ENCODE results near the gene THOC1. TPM values are rescaled to one million over a fixed set of nuclear protein-coding genes. Genes with fewer than 3 reads are reported as not detected.
A peak's percentile ranks its signal among the peaks of the same experiment; 100 is the strongest.

The THOC1 gene
- total RNA-seq, 1 experiment from 2014 or later: 34.8 TPM

DNA sequence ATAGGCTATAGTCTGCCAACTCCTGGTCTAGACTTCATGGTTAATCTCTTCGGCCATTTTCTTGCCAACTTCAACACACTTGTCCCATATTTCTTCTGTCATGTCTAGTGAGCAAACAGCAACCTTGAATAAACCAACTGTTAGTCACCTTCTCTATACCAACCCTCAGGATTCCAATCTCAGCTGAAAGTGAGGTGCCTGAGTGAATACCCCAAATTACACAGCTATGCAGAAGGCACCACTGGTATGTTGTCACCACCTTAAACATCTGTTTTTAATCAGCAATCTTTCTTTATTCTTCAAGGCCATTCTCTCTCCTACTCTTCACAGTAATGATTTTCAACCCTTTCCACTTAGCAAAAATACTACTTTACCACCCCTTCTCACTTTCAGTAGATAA, 39.3 kb downstream of the THOC1 start:
- no peak for DNase-seq (ENCODE audit: low read depth, low spot score)
- in situ Hi-C loops (cut with HindIII; ENCODE audit: low pct_unique_long_range_greater_than_20kb, low sequenced_read_pairs): no loop called here

DNA sequence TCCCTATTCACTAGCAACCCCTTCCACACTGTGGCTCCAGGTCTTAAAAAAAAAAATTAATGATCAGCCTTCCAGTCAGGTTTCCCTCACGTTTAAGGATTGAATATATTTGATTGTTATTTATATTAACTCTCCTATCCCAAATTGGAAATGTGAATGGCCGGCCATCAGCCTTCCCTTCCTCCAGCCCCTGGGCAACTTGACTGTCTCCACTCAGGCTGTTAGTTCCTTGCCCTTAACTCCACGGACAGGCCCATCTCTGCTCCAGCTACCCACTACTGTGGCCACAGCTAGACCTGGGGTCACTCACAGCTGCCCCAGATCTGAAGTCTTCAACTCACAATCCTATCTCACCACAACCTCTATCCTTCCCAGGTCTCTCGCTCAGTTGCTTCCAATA, 39.9 kb downstream of the THOC1 start:
- in situ Hi-C loops (cut with HindIII; ENCODE audit: low pct_unique_long_range_greater_than_20kb, low sequenced_read_pairs): no loop called here
- no peak for DNase-seq (ENCODE audit: low read depth, low spot score)

DNA sequence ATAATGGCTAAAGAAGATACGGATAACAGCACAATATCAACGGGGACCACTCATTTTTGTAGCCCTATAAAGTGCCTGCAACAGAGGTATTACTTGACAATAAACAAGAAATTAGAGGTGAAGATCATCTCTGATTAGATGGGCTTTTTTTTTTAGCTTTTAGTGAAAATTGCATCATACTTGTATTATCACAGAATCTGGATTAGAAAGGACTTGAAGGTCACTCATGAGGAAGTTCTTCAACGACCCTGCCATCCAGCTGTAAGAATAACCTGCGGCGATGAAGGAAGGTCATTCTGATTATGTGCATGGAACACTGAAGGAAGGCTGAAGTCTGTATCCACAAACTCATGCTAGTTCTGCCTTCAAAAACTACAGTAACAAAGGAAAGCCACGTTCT, 40.5 kb downstream of the THOC1 start:
- in situ Hi-C loops (cut with HindIII; ENCODE audit: low pct_unique_long_range_greater_than_20kb, low sequenced_read_pairs): no loop called here
- DNase-seq (ENCODE audit: low read depth, low spot score): no peak

DNA sequence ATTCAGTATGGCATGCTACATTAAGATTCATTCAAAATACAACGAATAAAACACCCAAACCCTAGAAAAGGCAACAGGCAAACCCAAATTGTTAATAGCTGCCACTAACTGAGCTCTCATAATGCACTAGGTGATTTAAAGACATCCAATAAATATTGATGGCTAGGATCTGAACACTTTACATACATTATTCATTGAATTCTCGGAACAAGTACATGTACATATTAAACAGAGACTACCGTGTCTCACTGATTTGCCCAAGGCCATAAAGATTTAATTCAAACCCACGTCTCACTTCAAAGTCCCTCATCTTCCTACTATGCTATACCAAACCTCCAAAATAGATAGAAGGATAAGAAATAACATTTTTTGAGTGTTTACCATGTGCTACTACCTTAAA, 42.1 kb downstream of the THOC1 start:
- in situ Hi-C loops (cut with HindIII; ENCODE audit: low pct_unique_long_range_greater_than_20kb, low sequenced_read_pairs): no loop called here
- DNase-seq (ENCODE audit: low read depth, low spot score): no peak

DNA sequence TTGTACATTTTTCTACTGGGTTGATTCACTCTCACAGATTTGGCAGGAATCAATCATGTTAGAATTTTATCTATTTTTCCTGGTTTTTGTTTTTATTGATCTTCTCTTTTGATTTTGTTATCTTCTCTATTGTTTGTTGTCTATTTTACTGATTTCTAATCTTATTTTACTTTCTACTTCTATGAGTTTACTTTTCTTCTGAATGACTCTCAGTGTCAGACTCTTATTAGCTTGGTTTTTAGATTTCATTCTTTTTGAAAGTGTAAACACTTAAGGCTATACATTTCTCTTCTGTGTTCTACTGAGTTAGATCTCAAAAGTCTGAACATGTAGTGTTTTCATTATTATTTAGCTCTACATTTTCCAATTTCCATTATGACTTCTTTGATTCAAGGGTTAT, 47.1 kb downstream of the THOC1 start:
- no peak for DNase-seq (ENCODE audit: low read depth, low spot score)
- in situ Hi-C loops (cut with HindIII; ENCODE audit: low pct_unique_long_range_greater_than_20kb, low sequenced_read_pairs): no loop called here

DNA sequence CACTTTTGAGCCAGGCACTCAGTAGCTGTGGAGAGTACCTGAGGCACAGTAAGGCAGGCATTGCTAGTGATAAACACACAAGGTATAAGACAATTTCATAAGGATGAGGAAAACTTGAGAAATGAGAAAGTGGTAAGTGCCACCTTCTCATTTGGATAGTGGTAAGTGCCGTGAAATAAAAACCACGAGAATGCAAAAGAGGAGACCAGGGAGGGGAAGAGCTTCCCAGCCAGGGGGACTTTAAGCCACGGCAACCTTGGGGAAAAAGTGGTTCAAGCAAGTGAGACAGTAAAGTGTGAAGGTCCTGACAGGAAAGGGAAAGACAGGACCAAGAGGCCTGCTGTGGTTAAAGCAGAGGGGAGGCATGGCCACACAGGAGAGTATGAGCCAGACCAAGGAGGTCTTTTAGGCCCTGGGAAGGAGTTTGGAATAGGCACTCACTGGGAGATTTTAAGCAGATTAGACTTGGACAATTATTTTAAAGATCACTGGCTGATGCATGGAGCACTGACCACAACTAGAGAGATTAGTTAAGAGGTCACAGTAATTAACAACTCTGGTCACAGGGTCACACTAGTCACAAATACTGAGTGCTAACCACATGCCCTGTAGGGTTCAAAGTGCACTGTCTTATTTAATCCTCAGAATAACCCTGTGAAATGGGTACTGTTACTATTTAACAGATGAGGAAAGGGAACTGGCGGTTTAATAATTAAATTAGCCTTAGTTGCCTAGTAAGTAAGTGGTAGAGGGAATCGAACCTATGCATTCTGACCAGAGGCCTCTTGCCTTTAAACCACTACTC, 50.1 kb downstream of the THOC1 start:
- DNase-seq (ENCODE audit: low read depth, low spot score): no peak

DNA sequence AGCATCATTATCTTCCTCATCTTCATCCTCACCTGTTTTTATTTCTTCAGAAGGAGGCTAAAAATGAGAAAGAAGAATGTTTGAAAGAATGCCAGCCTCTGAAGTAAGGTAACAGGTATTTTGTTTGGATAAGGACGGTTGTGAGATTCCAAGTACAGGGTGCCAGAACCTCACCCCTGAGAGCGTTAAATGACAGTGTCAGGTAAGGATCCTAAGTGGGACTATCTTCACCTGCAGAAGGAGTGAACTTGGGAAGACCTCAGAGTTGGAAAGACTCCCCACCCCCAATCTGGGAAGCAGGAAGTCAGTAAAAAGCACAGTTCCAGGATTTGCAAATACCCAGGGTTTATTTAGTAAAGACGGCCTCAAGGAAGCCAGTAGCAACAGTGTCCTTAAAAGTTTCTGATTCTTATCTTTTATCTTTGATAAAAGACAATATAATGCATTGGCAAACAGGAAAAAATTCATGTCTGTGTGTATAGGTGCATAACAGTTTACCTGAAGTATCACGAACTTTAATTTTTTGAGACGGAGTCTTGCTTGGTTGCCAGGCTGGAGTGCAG, 52.3 kb downstream of the THOC1 start:
- in situ Hi-C loops (cut with HindIII; ENCODE audit: low pct_unique_long_range_greater_than_20kb, low sequenced_read_pairs): no loop called here
- DNase-seq (ENCODE audit: low read depth, low spot score): no peak

More for the DNA sequence above, 50.1 kb downstream of the THOC1 start:
- in situ Hi-C loops (cut with HindIII; ENCODE audit: low pct_unique_long_range_greater_than_20kb, low sequenced_read_pairs): no loop called here

DNA sequence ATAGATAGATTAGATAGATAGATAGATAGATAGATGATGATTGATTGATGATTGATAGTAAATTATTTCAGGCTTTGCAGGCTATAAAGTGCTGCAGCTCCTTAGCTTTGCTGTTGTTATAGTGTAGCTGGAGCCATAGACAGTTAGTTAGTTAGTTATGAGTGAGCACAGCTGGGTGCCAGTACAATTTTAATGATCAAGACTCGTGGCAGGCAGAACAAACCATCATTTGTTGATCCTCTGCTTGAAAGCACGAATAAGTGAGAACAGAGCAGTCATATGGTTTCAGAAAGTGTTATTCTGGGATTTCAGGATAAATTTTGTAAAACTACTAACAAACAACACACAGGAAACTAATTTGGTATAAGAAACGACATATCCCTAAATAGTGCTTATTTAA, 53.9 kb downstream of the THOC1 start:
- in situ Hi-C loops (cut with HindIII; ENCODE audit: low pct_unique_long_range_greater_than_20kb, low sequenced_read_pairs): no loop called here
- DNase-seq (ENCODE audit: low read depth, low spot score): peak; percentile 87

DNA sequence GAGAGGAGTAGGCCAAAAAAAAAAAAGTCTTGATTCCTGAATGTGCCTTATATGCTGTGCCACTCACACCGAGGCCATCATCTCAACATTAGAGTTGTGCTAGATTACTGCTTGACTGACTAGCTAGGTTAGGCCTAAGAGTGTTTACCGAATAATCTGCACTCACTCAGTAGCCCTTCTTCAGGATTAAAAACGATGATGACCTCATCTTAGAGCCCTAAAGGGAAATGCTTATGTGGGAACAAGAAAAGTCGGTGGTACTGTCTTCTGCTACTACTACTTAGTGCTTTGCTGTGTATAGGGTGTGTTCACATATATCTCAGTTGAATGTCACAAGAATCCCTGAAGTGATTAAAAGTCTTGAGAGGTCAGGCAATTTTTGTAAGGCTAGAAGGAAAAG, 54.3 kb downstream of the THOC1 start:
- peak; percentile 51 for DNase-seq (ENCODE audit: low read depth, low spot score)
- in situ Hi-C loops (cut with HindIII; ENCODE audit: low pct_unique_long_range_greater_than_20kb, low sequenced_read_pairs): no loop called here

DNA sequence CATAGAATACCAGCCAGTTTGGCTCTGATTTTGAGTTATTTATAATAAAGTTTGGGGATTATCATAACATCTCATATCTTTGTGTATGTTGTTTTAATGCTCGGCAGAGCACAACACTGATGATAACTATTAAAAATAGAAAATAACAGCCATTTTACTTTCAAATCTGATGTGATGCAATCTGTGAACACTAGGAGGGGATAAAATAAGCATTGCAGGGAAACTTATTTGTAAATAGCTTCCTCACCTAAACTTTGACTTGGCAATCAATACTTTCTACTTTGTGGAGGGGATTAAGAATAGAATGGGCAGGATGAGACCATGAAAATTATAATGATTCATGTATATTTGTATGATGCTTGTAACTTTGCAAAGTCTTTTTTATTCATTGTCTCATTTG, 55.1 kb downstream of the THOC1 start:
- in situ Hi-C loops (cut with HindIII; ENCODE audit: low pct_unique_long_range_greater_than_20kb, low sequenced_read_pairs): no loop called here
- peak; percentile 11 for DNase-seq (ENCODE audit: low read depth, low spot score)

DNA sequence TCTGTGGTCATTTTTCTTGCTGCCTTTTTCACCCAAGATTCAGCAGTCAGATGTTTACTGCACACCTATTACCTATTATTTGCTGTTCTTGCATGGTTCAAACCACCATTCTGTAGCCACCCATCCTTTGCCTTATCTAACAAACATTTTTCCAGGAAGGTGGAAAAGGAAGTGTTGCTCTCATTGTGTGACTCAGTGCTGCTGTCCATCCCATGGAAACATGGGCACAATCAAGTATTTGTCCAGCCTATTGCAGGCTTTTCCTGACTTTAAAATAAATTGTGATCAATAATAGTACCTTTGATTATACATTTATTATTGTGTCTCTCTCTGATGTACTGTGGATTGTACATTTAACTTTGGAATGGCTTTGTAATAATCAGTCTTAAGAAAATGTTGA, 56.3 kb downstream of the THOC1 start:
- DNase-seq (ENCODE audit: low read depth, low spot score): no peak
- in situ Hi-C loops (cut with HindIII; ENCODE audit: low pct_unique_long_range_greater_than_20kb, low sequenced_read_pairs): no loop called here

DNA sequence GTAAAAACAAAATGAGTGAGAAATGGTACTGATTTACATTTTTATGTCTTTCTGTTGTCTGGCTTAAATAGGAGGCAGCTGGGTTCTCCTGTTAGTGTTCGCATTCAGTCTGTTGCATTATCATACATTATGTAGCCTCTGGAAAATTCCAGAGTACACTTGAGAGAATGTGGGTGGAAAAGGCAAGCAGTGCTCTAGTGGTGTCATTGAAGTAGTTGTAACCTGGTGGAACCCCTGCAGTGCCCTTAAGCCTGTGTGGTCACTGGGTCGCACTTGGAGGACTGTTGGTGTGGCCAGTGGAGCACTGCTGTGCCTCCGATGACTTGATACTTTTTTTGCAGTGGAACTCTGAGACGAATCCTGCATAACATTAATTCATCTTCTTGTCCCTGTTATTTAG, 57.1 kb downstream of the THOC1 start:
- no peak for DNase-seq (ENCODE audit: low read depth, low spot score)
- in situ Hi-C loops (cut with HindIII; ENCODE audit: low pct_unique_long_range_greater_than_20kb, low sequenced_read_pairs): no loop called here

DNA sequence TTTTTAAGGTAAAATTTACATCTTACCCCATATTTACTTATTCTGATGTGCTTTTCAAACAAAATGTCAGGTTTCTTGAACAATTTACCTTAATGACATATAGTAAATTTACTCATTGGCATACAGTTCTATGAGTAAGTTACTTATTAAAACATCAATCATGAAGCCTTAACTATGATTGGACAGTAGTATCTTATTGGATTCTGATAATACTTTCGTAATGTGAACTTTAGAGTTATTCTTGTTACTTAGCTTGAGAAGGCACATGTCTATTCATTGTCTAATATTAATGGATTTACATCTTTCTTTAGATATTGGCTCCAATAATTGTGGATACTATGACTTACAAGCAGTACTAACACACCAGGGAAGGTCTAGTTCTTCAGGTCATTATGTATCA, 57.8 kb downstream of the THOC1 start:
- DNase-seq (ENCODE audit: low read depth, low spot score): no peak
- in situ Hi-C loops (cut with HindIII; ENCODE audit: low pct_unique_long_range_greater_than_20kb, low sequenced_read_pairs): no loop called here

DNA sequence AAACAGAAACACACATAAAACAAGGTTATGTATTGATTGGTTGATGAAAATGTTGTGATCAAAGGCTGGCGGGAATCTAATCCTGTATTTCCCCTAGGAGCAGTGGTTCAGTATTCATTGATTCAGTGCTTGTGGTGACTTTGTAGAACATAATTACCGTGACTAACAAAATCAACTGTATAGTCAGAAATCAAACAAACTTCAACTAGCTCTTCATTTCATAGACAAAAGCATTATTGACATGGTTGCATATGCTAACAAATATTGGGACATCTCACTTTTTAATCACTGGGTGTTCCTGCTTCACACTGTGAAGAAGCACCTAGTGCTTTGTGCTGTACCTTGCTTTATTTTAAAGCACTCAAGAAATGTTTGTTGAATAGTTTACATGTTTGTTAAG, 68.1 kb downstream of the THOC1 start:
- in situ Hi-C loops (cut with HindIII; ENCODE audit: low pct_unique_long_range_greater_than_20kb, low sequenced_read_pairs): no loop called here

DNA sequence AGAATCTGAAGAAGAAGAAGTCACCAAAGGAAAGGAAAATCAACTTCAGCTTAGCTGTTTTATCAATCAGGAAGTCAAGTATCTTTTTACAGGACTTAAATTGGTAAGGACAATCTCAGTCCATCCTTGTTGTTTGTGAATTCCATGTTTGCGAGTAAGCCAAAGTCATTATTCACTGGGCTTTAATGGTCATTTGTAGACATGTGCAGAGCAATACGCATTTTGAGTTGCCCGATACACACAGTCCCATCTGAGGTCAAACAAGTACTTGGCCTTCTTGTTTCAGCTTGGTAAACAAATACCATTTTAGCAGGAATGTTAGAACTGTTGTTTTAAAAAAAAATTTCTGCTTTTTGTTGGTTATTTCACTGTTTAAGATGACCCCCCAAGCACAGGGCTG, 68.6 kb downstream of the THOC1 start:
- no peak for DNase-seq (ENCODE audit: low read depth, low spot score)
- in situ Hi-C loops (cut with HindIII; ENCODE audit: low pct_unique_long_range_greater_than_20kb, low sequenced_read_pairs): no loop called here

More for the DNA sequence above, 68.1 kb downstream of the THOC1 start:
- DNase-seq (ENCODE audit: low read depth, low spot score): no peak

DNA sequence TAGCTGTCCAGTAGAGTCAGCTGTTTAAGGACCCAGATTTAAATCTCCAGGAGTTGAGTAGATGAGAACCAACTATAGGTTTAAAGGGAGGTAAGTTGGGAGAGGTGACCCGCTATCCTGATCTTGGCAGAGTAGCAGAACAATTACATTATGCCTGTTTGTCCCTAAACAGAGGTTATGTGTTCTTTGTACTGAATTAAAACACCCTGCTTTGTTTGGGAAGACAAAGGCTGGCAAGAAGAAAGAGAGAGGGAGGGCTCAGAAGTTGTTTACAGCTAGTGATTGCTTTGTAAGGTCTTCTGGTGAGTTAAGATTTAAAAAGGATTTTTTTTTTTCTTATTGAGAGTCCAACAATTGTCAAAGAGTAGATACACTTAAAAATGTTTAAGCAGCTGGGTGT, 72.2 kb downstream of the THOC1 start:
- in situ Hi-C loops (cut with HindIII; ENCODE audit: low pct_unique_long_range_greater_than_20kb, low sequenced_read_pairs): no loop called here
- DNase-seq (ENCODE audit: low read depth, low spot score): no peak

DNA sequence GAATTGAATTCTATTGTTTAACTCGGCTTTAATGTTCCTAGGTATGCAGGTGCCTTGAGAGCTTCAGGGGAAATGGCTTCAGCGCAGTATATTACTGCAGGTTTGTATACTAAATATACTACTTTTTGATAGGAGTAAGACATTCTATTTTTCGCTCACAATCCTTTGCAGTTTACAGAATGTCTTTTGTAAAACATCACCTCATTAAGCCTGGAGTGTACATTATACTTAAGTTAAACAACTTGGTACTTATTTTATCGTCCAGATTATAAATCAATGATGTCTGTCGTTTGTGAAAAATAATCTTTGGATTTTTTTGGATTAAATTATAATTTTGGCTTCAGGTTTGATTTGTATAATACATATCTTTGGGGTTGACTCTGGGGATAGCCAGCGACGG, 75.0 kb downstream of the THOC1 start:
- no peak for DNase-seq (ENCODE audit: low read depth, low spot score)
- in situ Hi-C loops (cut with HindIII; ENCODE audit: low pct_unique_long_range_greater_than_20kb, low sequenced_read_pairs): no loop called here

DNA sequence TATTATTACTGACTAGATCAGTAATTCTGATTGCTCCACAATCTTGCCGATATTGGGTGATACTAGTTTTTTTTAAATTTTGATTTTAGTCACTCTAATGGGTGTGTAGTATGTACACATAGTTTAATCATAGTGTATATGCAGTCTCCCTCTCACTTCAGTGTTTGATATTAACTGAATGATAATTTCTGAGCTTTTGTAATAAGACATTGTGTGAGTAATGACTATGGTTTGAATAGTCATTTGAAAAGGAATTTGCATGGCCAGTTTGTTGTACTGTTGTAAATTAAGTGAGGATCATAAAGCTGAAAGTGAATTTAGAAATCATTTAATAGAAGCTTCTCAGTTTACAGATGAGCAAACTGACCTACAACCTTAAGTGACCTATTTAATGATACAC, 76.1 kb downstream of the THOC1 start:
- DNase-seq (ENCODE audit: low read depth, low spot score): no peak
- in situ Hi-C loops (cut with HindIII; ENCODE audit: low pct_unique_long_range_greater_than_20kb, low sequenced_read_pairs): no loop called here

DNA sequence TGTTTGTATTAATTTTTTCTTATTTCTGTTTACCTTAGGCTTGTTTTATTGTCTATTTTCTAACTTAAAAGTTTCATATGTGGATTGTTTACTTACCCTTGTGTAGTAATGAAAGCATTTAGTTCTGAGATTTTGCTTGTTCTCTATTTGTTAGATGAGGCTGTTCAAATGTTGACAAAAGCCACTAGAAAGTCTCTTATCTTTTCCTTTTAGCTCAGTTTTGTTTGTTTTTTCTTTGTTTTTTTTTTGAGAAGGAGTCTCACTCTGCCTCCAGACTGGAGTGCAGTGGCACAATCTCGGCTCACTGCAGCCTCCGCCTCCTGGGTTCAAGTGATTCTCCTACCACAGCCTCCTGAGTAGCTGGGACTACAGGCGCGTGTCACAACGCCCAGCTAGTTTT, 78.6 kb downstream of the THOC1 start:
- no peak for DNase-seq (ENCODE audit: low read depth, low spot score)
- in situ Hi-C loops (cut with HindIII; ENCODE audit: low pct_unique_long_range_greater_than_20kb, low sequenced_read_pairs): no loop called here

All from SK-MEL-5 (cell line).